HG03196 (cell line): ENCODE measurements around the gene SPATA21.
"Not testable (repeated sequence)": the region's sequence is repeated elsewhere in the genome, so short reads cannot be mapped to it uniquely, and the experiment has no call there.

Experiments used
- ATAC-seq: cut with Tn5 transposase; IDR thresholded peaks from one replicate; pipeline ENCODE4 v1.9.1; 2021; ENCODE audit not compliant: unreplicated experiment

SPATA21 gene

GRCh38 chr1:16436946-16437474 lies at the start of gene SPATA21:
TSS of gene SPATA21 (minus strand) at chr1:16437424. CDS start at chr1:16431371, 6,053 bp downstream.
- no peak for ATAC-seq

GRCh38 chr1:16487011-16487410 lies 49.8 kb upstream of the SPATA21 start:
- not testable (repeated sequence) for ATAC-seq

- not testable (repeated sequence) for ATAC-seq
These were observed 49.1 kb upstream of the SPATA21 start for GRCh38 chr1:16486316-16486715.

GRCh38 chr1:16484931-16485330 lies 47.7 kb upstream of the SPATA21 start:
- no peak for ATAC-seq

GRCh38 chr1:16484501-16484835 lies 47.2 kb upstream of the SPATA21 start:
- no peak for ATAC-seq

- ATAC-seq = not testable (repeated sequence)
These were observed 46.6 kb upstream of the SPATA21 start for GRCh38 chr1:16483639-16484500.

GRCh38 chr1:16483146-16483545 lies 45.9 kb upstream of the SPATA21 start:
- not testable (repeated sequence) for ATAC-seq

GRCh38 chr1:16478091-16478490 lies 40.9 kb upstream of the SPATA21 start:
- no peak for ATAC-seq

GRCh38 chr1:16475771-16476770 lies 38.8 kb upstream of the SPATA21 start:
- ATAC-seq = not testable (repeated sequence)

GRCh38 chr1:16474891-16475290 lies 37.7 kb upstream of the SPATA21 start:
- not testable (repeated sequence) for ATAC-seq

- ATAC-seq = no peak
These were observed 37.1 kb upstream of the SPATA21 start for GRCh38 chr1:16474166-16474800.

GRCh38 chr1:16468558-16468957 lies 31.3 kb upstream of the SPATA21 start:
- ATAC-seq = no peak

- ATAC-seq = no peak
These were observed 27.8 kb upstream of the SPATA21 start for GRCh38 chr1:16464917-16465625.

GRCh38 chr1:16462773-16463330 lies 25.6 kb upstream of the SPATA21 start:
- ATAC-seq = no peak

GRCh38 chr1:16461681-16462080 lies 24.5 kb upstream of the SPATA21 start:
- ATAC-seq = no peak

- no peak for ATAC-seq
These were observed 22.2 kb upstream of the SPATA21 start for GRCh38 chr1:16459352-16459925.

- no peak for ATAC-seq
These were observed 21.6 kb upstream of the SPATA21 start for GRCh38 chr1:16458831-16459230.

GRCh38 chr1:16456151-16456550 lies 18.9 kb upstream of the SPATA21 start:
- not testable (repeated sequence) for ATAC-seq

- ATAC-seq = not testable (repeated sequence)
These were observed 17.7 kb upstream of the SPATA21 start for GRCh38 chr1:16454909-16455308.
